ENCODE results near the gene PRKCA.

PRKCA gene

DNA sequence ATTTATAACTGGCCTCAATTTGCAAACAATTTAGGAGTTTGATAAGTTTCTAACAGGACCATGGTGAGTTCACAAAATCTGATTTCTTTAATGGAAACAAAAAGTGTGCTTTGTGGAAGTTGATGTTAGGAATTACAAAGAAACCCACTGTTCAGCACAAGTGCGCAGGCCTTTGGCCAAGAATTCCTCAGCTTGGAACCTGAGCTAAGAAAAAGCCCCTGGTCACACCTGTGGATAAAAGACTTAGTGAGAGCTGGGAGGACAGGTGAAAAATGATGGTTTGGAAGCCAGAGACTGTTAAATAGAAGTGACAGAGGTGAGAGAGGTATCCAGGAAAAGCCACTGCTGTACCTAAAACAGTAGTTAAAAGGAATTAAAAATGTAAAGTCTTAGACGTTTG lies 64.7 kb downstream of the PRKCA start:
- H3K4me1 Mint-ChIP-seq, result peaks cover 33% of the 10 kb centered on the region
- H3K27ac Mint-ChIP-seq, result no peak overlapping the region

DNA sequence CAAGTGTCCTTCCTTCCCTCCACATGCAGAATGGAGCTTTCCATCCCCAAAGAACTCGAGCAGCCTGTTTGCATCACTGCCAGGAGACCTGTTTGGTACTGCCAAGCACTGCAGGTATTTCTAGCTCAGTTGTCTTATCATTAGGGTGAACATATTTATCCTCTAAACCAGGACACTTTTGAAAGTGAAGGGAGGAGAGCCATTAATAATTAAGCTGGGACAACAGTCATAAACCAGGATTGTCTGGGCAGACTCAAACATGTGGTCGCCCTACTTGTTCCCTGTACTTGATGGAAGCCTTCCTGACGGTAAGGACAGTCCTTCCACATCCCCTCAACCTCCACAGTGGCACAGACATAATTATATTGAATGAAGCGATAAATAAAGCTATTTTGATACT lies 67.4 kb downstream of the PRKCA start:
- H3K4me3 Mint-ChIP-seq, result no peak overlapping the region
- no peak for DNase-seq (ENCODE audit: low spot score in 2 of 2)
- peaks cover 44% of the 10 kb centered on the region for H3K4me1 Mint-ChIP-seq
- no peak overlapping the region for H3K27ac Mint-ChIP-seq
- no peaks in the 10 kb centered on the region for H3K9me3 Mint-ChIP-seq
- no peak for ATAC-seq
- peaks cover 7% of the 10 kb centered on the region for H3K36me3 Mint-ChIP-seq

More for the DNA sequence above, 64.7 kb downstream of the PRKCA start:
- Mint-ChIP-seq H3K36me3 (peaks cover 7% of the 10 kb centered on the region), H3K9me3 (no peaks in the 10 kb centered on the region), H3K4me3 (no peak overlapping the region)
- ATAC-seq, result no peak
- no peak for DNase-seq (ENCODE audit: low spot score in 2 of 2)

DNA sequence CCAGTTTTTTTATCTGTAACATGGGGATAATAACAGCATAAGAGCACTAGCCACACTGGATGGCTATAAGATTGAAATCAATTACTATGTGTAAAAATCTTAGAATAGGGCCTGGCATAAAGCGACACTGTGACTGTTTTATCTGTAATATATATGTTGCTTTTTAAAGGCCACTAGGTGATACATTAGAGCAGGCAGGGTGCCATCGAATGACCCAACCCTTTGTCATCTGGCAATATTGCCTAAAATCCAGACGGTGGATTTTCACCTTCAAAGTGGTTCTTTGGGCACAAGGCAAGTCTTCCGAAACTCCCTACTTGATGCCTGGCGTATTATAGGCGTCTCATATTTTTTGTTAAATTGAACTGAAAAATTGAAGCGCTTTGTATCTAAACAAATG lies 69.1 kb downstream of the PRKCA start:
- Mint-ChIP-seq H3K27ac (no peak overlapping the region), H3K9me3 (no peaks in the 10 kb centered on the region), H3K4me3 (peak overlapping the region; percentile 11), H3K4me1 (peaks cover 36% of the 10 kb centered on the region), H3K36me3 (peaks cover 7% of the 10 kb centered on the region)
- DNase-seq (ENCODE audit: low spot score in 2 of 2) (no peak), ATAC-seq (no peak)

DNA sequence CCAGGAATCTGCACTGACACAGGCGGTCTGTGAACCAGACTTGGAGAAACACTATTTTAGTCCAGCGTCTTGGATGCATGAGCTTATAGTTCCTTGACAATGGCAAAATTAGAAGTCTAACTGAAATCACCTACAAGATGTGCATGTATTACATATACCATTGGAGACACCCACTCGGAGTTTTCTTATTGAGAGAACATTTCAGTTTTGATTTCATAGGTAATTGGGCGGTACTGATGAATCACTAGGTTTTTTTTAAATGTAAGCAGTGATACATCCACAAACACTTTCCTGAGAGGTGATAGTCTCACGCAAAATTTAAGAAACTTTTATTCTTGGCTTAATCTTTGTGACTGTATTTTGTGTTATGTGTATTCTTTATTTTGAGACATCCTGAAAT lies 69.8 kb downstream of the PRKCA start:
- H3K36me3 Mint-ChIP-seq, result peaks cover 7% of the 10 kb centered on the region
- DNase-seq (ENCODE audit: low spot score in 2 of 2) (no peak), ATAC-seq (peak; percentile 72)
- peaks cover 35% of the 10 kb centered on the region for H3K4me1 Mint-ChIP-seq
- no peaks in the 10 kb centered on the region for H3K9me3 Mint-ChIP-seq
- H3K4me3 Mint-ChIP-seq, result peak overlapping the region; percentile 11
- no peak overlapping the region for H3K27ac Mint-ChIP-seq

DNA sequence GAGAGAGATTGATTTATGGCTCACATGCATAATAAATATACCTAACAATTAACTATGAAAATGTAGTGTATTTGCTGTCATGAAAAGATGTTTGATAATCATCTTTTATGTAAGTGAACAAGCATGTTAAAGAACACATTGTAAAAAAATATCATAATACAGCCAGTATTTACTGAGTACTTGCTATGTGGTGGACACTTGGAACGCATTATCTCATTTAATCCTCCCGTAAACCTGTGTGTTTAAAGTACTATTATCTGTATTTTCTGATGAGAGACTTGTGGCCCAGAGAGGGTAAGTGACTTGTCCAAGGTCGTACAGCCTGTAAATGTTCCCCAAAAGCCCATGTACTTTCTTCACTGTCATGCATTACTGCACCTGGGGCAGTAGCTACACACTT lies 70.7 kb downstream of the PRKCA start:
- Mint-ChIP-seq H3K4me1 (peaks cover 35% of the 10 kb centered on the region), H3K9me3 (no peaks in the 10 kb centered on the region), H3K36me3 (peaks cover 7% of the 10 kb centered on the region), H3K27ac (peak overlapping the region; percentile 72), H3K4me3 (no peak overlapping the region)
- DNase-seq (ENCODE audit: low spot score in 2 of 2) (no peak), ATAC-seq (no peak)

DNA sequence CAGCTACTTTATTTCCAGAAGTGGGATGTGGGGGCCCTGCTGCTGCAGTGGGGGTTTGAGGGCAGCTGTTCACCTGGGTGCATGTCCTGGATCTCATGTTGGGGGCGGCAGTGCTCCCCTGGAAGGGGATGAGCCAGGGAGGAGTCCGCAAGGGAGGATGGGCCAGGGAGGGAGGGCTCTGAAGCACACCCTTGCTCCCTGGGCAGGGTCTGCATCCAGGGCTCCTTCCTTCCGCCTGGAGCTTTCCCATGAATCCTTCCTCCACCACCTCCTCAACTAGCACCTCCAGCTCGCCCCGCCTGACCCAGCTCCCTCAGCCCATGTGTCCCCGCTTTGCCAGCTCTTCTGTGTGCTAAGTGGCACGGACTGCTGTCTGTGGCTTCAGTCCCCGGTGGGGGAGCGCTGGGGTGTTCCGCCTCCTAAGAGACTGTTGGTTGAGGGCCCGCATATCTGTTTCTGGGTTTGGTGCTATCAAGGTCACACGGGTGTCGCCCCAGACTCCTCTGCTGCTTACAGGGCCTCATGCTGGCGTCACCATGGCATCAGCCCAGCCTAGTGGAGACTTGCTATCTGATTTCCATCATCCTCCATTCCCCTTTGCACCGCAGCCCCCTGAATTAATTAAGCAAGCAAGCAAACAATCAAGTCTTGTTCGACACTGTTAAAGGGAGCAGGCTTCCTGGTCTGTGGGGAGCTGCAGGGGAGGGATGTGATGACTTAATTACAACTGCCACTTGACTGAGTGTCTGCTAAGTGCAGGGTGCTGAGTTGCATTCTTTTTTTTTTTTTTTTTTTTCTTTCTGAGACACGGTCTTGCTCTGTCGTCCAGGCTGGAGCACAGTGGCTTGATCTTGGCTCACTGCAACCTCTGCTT lies 71.8 kb downstream of the PRKCA start:
- DNase-seq (ENCODE audit: low spot score in 2 of 2) (no peak), ATAC-seq (peak; percentile 89)
- Mint-ChIP-seq H3K4me1 (peaks cover 35% of the 10 kb centered on the region), H3K4me3 (peak overlapping the region; percentile 47), H3K9me3 (no peaks in the 10 kb centered on the region), H3K27ac (peak overlapping the region; percentile 72), H3K36me3 (peaks cover 7% of the 10 kb centered on the region)

DNA sequence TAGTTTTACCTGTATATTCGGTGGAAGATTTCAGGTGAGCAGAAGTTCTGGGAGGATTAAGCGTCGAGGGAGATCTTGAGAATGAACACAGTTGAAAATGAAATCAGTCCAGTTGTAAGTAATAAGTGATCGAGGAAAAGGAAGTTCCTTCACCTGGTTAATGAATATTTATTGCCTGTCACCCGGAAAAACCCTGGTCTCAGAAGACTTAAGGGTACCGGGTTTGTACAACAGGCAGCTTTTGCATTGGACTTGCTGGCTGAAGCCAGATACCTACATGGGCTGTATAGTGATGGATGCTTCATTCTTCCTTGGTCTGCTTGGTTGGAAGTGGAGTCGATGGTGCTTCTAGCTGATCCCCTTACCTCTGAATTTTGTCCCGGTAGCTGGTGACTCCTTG lies 72.7 kb downstream of the PRKCA start:
- Mint-ChIP-seq H3K9me3 (no peaks in the 10 kb centered on the region), H3K27ac (peak overlapping the region; percentile 72), H3K4me3 (peak overlapping the region; percentile 47), H3K4me1 (peaks cover 35% of the 10 kb centered on the region), H3K36me3 (peaks cover 2% of the 10 kb centered on the region)
- no peak for DNase-seq (ENCODE audit: low spot score in 2 of 2)
- no peak for ATAC-seq

DNA sequence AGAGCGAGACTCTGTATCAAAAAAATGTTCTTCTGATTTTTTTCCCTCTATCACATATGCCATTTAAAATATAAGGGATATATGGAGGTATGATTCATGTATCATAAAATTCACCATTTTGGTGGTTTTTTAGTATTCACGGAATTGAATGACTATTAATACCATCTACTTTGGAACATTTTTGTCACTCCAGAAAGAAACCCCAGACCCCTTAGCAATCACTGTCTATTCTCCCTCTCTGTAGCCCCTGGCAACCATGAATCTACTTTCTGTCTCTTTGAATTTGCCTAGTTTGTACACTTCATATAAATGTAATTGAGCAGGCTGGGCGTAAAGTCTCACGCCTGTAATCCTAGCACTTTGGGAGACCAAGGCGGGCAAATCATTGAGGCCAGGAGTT lies 75.9 kb downstream of the PRKCA start:
- no peaks in the 10 kb centered on the region for H3K36me3 Mint-ChIP-seq
- ATAC-seq, result no peak
- H3K9me3 Mint-ChIP-seq, result no peaks in the 10 kb centered on the region
- peaks cover 38% of the 10 kb centered on the region for H3K4me1 Mint-ChIP-seq
- no peak for DNase-seq (ENCODE audit: low spot score in 2 of 2)
- no peak overlapping the region for H3K4me3 Mint-ChIP-seq
- no peak overlapping the region for H3K27ac Mint-ChIP-seq

DNA sequence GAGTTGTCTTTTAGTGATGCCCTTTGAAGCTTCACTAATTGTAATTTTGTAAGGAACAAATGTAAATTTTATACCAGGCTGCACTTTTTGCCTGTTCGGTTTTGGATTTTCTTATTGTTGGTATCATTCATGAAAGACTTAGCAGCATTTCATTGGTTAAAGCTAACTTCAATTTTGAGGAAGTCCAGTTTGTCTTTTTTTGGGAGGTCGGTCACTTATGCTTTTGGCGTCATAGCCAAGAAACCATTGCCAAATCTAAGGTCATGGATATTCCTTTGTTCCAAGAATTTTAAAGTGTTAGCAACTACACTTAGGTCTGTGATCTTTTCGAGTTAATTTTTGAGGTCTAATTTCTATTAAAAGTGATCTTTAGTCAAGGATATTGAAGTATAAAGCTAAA lies 77.1 kb downstream of the PRKCA start:
- Mint-ChIP-seq H3K27ac (no peak overlapping the region), H3K4me1 (peaks cover 27% of the 10 kb centered on the region), H3K4me3 (no peak overlapping the region), H3K36me3 (no peaks in the 10 kb centered on the region), H3K9me3 (no peaks in the 10 kb centered on the region)
- no peak for ATAC-seq
- DNase-seq (ENCODE audit: low spot score in 2 of 2), result no peak

DNA sequence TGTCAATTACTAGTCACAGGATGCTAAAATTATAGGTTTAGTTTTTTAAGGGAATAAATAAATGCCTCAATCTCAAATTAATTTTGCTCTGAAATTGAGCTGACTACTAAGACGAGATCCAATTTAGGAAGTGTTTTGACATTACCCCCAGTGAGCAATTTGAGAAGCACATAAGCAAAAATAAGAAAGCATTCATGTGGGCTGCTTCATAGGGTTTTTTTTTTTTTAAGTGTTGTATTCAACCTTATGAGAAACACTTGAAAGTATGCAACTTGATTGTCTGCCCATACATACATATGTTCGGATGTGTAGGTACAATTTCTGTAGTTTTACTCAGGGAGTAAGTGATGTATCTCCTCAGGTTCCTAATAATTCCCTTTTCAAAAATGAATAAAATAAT lies 77.6 kb downstream of the PRKCA start:
- Mint-ChIP-seq H3K4me1 (peaks cover 30% of the 10 kb centered on the region), H3K9me3 (no peaks in the 10 kb centered on the region), H3K4me3 (no peak overlapping the region), H3K36me3 (no peaks in the 10 kb centered on the region), H3K27ac (no peak overlapping the region)
- DNase-seq (ENCODE audit: low spot score in 2 of 2), result no peak
- no peak for ATAC-seq

DNA sequence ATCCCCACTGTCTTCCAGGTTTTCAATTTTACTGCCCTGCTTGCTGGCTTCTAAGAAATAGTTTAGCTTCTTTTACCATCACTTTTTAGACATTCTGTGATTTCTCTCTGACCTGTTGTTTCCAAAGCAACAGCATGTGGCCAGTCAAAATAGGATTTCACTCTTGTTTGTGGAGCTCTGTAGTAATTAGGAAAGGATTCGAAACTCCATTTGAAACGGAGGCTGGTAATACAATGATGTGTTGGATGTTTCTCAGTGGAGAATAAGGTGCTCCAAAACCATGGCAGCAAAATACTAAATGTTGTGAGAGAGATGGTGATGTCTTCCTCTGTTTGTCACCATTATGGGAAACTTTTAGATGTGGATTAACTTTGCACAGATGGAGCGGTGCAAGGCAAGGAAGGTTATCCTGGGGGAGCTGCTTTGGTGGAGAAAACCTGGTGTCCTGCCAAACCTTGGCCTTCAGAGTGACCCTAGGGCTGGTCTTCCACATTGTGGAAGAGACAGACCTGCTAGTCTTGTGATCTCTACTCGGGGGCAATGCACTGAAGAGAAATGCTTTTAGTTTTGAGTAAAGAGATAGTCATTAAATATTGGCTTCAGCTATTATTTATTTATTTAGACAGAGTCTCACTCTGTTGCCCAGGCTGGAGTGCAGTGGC lies 79.4 kb downstream of the PRKCA start:
- no peaks in the 10 kb centered on the region for H3K36me3 Mint-ChIP-seq
- H3K27ac Mint-ChIP-seq, result peak overlapping the region; percentile 5
- peaks cover 25% of the 10 kb centered on the region for H3K4me1 Mint-ChIP-seq
- H3K4me3 Mint-ChIP-seq, result no peak overlapping the region
- H3K9me3 Mint-ChIP-seq, result no peaks in the 10 kb centered on the region
- no peak for DNase-seq (ENCODE audit: low spot score in 2 of 2)
- no peak for ATAC-seq

DNA sequence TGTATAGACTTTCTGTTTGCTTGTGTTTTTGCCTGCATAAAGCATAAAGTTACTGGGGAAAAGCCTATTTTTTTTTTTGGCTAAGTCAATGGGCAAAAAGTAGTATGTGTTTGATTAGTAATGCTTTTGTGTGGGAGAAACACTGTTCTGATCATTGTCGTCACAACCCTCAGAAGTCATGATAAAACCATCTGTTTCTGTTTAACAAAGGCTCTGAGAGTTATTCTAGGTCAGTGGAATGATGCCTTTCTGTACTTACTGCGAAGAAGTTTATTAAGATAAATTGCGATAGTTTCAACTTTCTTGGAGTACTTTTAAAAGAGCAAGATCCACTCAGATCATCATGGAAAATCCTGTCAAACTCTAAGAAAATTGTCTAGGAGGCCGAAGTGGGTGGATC lies 80.9 kb downstream of the PRKCA start:
- Mint-ChIP-seq H3K36me3 (peaks cover under 1% of the 10 kb centered on the region), H3K9me3 (no peaks in the 10 kb centered on the region), H3K4me3 (no peak overlapping the region), H3K4me1 (peaks cover 29% of the 10 kb centered on the region), H3K27ac (no peak overlapping the region)
- ATAC-seq (no peak), DNase-seq (ENCODE audit: low spot score in 2 of 2) (no peak)

DNA sequence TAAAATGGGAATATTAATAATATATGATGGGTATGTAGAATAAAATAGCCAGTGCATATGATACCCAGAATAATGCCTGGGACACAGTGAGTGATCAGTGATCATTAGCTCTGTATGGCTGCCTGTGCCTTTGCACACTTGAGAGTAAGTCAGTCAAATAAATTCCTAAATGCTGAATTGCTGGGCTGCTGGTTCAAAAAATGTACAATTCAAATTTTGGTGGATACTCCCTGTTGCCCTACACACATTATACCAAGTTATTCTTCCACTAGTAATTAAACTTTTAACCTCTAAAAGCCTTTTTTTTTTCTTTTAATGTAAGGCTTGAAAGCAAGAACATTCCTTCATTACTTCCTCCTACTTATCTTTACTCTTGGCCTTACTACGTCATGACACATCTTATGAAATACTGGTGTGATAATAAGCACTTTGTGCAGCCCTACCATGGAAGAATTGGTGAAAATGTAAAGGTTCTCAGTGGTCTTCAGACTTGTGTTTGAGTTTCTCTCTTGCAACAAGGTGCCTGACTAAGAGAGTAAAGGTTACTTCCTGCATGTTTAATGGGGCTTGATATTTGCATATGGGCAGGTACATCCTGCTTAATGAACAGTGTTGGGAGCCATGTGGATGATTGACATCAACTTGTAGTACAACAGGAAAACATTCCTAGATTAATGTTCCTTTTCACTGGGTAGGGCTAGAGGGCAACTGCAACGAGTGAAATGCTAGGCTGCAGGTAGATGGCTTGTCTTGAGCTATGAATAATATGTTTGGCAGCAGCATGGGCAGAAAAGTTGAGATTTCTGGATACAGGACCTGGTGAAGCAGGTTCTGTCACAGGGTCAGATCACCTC lies 84.3 kb downstream of the PRKCA start:
- Mint-ChIP-seq H3K9me3 (no peaks in the 10 kb centered on the region), H3K36me3 (peaks cover 7% of the 10 kb centered on the region), H3K27ac (no peak overlapping the region), H3K4me3 (no peak overlapping the region), H3K4me1 (peaks cover 21% of the 10 kb centered on the region)
- no peak for ATAC-seq
- no peak for DNase-seq (ENCODE audit: low spot score in 2 of 2)

DNA sequence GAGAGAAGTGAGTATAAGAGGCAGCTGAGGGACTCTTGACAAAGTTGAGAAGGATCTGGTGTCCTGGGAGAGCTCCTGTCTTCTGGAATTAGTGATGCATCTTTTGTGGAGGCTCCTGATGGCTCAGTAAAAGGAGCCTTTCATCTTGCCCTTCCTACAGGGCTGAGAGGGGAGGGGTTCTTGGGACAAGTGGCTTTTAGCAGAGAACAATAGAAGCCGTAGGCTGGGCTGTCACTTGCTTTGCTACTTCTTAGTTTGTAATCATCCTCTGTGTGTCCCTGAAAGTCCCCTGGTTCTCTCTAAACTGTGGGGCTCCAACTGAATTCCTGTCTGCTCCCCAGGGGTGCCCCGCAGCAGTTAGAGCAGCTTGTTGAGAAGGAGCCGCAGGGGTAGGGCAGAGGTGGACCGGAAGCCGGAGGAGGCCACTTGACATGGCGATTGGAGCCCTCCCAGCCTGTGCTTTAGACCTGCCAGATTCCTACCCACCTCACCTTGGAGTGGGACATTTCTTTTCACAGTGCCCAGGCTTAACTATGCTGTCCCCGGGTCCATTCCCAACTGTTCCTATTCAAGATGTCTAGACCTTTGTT lies 85.1 kb downstream of the PRKCA start:
- H3K9me3 Mint-ChIP-seq, result no peaks in the 10 kb centered on the region
- H3K4me3 Mint-ChIP-seq, result no peak overlapping the region
- ATAC-seq (no peak), DNase-seq (ENCODE audit: low spot score in 2 of 2) (no peak)
- peaks cover 7% of the 10 kb centered on the region for H3K36me3 Mint-ChIP-seq
- H3K4me1 Mint-ChIP-seq, result peaks cover 18% of the 10 kb centered on the region
- no peak overlapping the region for H3K27ac Mint-ChIP-seq

DNA sequence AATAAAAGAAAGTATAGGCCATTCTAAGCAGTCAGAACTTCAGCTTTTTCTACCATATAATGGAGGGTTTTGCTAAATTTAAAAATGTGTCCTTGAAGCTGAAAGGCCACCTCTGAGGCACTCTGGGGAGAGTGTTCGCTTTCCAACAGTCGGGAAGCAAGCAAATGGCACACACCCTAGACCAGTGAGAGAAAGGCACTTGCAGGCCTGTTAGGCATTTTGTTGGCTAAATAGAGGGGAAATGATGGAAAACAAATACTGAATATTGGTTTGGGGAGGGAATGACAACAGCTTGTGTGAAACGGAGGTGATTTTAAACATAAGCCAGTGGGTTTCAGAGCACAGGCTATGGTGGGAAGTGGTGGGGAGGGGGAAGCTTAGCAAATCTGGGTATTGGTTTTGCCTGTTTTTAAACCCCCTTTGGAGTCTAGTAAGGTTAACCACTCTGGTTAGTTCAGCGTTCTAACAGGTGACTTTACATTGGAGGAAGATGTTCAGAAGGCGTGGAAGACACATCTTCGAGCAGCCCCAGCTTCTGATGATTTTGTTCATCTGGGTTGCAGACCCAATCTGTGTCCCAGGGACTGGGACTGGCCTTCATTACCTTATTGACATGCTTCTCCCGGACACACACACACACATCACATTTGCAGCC lies 90.5 kb downstream of the PRKCA start:
- no peaks in the 10 kb centered on the region for H3K9me3 Mint-ChIP-seq
- peaks cover 6% of the 10 kb centered on the region for H3K4me1 Mint-ChIP-seq
- H3K4me3 Mint-ChIP-seq, result no peak overlapping the region
- peaks cover 7% of the 10 kb centered on the region for H3K36me3 Mint-ChIP-seq
- no peak overlapping the region for H3K27ac Mint-ChIP-seq
- ATAC-seq (no peak), DNase-seq (ENCODE audit: low spot score in 2 of 2) (no peak)

Data from stimulated activated effector memory CD8-positive, alpha-beta T cell treated with anti-CD3 and anti-CD28 coated beads, Interleukin-12 subunit alpha, Interleukin-12 subunit beta, amount 100 ng/mL, for 72 hours (primary cell).